ENCODE results near the gene PRKAG2.
"Not testable (repeated sequence)": the region's sequence is repeated elsewhere in the genome, so short reads cannot be mapped to it uniquely, and the experiment has no call there.

DNA sequence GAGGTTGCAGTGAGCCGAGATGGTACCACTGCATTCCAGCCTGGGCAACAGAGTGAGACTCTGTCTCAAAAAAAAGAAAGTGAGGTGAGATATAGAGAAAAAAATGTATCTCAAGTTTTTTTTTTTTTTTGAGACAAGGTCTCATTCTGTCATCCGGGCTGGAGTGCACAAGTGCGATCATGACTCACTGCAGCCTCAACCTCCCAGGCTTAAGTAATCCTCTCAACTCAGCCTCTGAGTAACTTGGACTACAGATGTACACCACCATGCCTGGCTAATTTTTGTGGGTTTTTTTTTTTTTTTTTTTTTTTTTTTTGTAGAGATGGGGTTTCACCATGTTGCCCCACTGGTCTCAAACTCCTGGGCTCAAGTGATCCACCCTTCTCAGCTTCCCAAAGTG lies 303.9 kb downstream of the PRKAG2 start:
- TF ChIP-seq, protein P1, sequence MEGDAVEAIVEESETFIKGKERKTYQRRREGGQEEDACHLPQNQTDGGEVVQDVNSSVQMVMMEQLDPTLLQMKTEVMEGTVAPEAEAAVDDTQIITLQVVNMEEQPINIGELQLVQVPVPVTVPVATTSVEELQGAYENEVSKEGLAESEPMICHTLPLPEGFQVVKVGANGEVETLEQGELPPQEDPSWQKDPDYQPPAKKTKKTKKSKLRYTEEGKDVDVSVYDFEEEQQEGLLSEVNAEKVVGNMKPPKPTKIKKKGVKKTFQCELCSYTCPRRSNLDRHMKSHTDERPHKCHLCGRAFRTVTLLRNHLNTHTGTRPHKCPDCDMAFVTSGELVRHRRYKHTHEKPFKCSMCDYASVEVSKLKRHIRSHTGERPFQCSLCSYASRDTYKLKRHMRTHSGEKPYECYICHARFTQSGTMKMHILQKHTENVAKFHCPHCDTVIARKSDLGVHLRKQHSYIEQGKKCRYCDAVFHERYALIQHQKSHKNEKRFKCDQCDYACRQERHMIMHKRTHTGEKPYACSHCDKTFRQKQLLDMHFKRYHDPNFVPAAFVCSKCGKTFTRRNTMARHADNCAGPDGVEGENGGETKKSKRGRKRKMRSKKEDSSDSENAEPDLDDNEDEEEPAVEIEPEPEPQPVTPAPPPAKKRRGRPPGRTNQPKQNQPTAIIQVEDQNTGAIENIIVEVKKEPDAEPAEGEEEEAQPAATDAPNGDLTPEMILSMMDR (IDR thresholded peaks at IDR 0.05; ENCODE audit: low read depth, low read length) = not testable (repeated sequence)
- not testable (repeated sequence) for TF ChIP-seq POLR2A (IDR thresholded peaks at IDR 0.05; ENCODE audit: extremely low read depth, insufficient read length)

All from NB4 (cell line).